ENCODE results near the gene SECISBP2.

SECISBP2 gene

GRCh38 chr9:89383721-89384300 is 65.5 kb downstream of the SECISBP2 start:
- H3K4me2 ChIP-seq (ENCODE audit: low read depth, low read length, poor library complexity, severe bottlenecking): no peak overlapping the region
- no peak overlapping the region for H3K27ac ChIP-seq (ENCODE audit: low read depth, low read length)
- no peaks in the 10 kb centered on the region for H4K20me1 ChIP-seq (ENCODE audit: low read depth, low read length)
- no peak overlapping the region for H2AFZ ChIP-seq (ENCODE audit: low read depth, low read length, severe bottlenecking)
- no peak overlapping the region for H3K9ac ChIP-seq (ENCODE audit: low read length)
- H3K4me3 ChIP-seq (ENCODE audit: insufficient read depth, low read length, poor library complexity, severe bottlenecking): no peak overlapping the region
- H3K79me2 ChIP-seq (ENCODE audit: insufficient read depth, low read length): no peaks in the 10 kb centered on the region
- H3K9me2 ChIP-seq (replicated peaks; ENCODE audit: insufficient read depth, low read length): no peaks in the 10 kb centered on the region
- H3K27me3 ChIP-seq (ENCODE audit: low read length): no peaks in the 10 kb centered on the region
- H3F3A ChIP-seq (ENCODE audit: insufficient read depth): no peaks in the 10 kb centered on the region
- no peaks in the 10 kb centered on the region for H3K36me3 ChIP-seq (ENCODE audit: low read length)
- no peaks in the 10 kb centered on the region for H3K9me3 ChIP-seq (ENCODE audit: insufficient read depth, low read length)
- TF ChIP-seq CTCF (IDR thresholded peaks at IDR 0.05; ENCODE audit: insufficient read depth, low read length, poor library complexity, severe bottlenecking): no peak
- TF ChIP-seq EZH2phosphoT487 (conservative IDR thresholded peaks at IDR 0.05; ENCODE audit: low read length): no peak

DNA sequence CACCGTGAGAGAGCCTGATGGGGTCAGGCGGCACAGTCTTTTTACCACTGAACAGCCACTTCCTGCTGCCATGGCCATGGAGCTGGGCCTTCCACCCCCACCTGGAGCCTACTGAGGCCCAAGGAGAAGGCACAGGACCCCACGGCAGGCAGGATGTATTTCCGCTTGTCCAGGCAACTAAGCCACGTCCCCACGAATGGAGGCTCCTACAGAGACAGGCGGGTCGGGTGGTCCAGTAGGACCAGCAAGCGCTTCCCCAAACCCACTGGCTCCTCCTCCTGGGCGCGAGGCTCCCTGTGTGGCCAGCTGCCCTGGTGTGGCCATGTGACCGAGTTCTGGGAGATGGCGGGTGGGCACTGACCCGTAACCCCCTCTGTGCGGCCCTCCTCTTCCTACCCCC is 66.5 kb downstream of the SECISBP2 start:
- Histone ChIP-seq H3F3A (ENCODE audit: insufficient read depth) (no peaks in the 10 kb centered on the region), H3K9me2 (replicated peaks; ENCODE audit: insufficient read depth, low read length) (no peaks in the 10 kb centered on the region), H3K4me3 (ENCODE audit: insufficient read depth, low read length, poor library complexity, severe bottlenecking) (no peak overlapping the region), H3K27me3 (ENCODE audit: low read length) (no peaks in the 10 kb centered on the region), H3K79me2 (ENCODE audit: insufficient read depth, low read length) (no peaks in the 10 kb centered on the region), H4K20me1 (ENCODE audit: low read depth, low read length) (no peaks in the 10 kb centered on the region), H3K27ac (ENCODE audit: low read depth, low read length) (no peak overlapping the region), H3K36me3 (ENCODE audit: low read length) (no peaks in the 10 kb centered on the region), H2AFZ (ENCODE audit: low read depth, low read length, severe bottlenecking) (no peak overlapping the region), H3K9me3 (ENCODE audit: insufficient read depth, low read length) (no peaks in the 10 kb centered on the region), H3K9ac (ENCODE audit: low read length) (no peak overlapping the region), H3K4me2 (ENCODE audit: low read depth, low read length, poor library complexity, severe bottlenecking) (no peak overlapping the region)
- TF ChIP-seq EZH2phosphoT487 (conservative IDR thresholded peaks at IDR 0.05; ENCODE audit: low read length) (no peak), CTCF (IDR thresholded peaks at IDR 0.05; ENCODE audit: insufficient read depth, low read length, poor library complexity, severe bottlenecking) (no peak)

DNA sequence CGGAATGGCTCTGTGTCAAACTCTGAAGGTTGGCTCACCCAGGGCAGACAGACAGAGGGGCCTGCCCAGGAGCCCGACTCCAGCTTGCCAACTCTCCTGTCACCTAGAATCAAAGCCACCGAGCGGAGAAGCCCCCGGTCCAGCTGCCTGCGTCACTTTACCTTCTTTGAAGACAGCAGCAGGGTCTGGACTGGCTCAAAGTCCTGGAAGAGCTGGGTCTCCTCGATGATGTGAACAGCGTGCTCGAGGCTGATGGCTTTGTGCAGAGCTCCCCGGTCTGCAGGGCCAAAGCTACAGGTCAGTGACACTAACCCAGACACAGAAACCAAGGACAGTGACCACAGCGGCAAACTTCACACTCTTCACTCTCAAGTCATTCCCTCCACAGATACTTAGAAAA is 67.9 kb downstream of the SECISBP2 start:
- TF ChIP-seq CTCF (IDR thresholded peaks at IDR 0.05; ENCODE audit: insufficient read depth, low read length, poor library complexity, severe bottlenecking): no peak
- Histone ChIP-seq H3K79me2 (ENCODE audit: insufficient read depth, low read length) (no peaks in the 10 kb centered on the region), H3K9me3 (ENCODE audit: insufficient read depth, low read length) (no peaks in the 10 kb centered on the region), H3K27me3 (ENCODE audit: low read length) (no peaks in the 10 kb centered on the region), H2AFZ (ENCODE audit: low read depth, low read length, severe bottlenecking) (no peak overlapping the region), H3F3A (ENCODE audit: insufficient read depth) (no peaks in the 10 kb centered on the region), H3K27ac (ENCODE audit: low read depth, low read length) (no peak overlapping the region), H3K4me3 (ENCODE audit: insufficient read depth, low read length, poor library complexity, severe bottlenecking) (no peak overlapping the region), H3K36me3 (ENCODE audit: low read length) (no peaks in the 10 kb centered on the region), H3K9ac (ENCODE audit: low read length) (no peak overlapping the region), H4K20me1 (ENCODE audit: low read depth, low read length) (no peaks in the 10 kb centered on the region), H3K4me2 (ENCODE audit: low read depth, low read length, poor library complexity, severe bottlenecking) (no peak overlapping the region), H3K9me2 (replicated peaks; ENCODE audit: insufficient read depth, low read length) (no peaks in the 10 kb centered on the region)

Data from SU-DHL-6 (cell line).